ENCODE data around the gene ATP8B1.

ATP8B1 gene

DNA sequence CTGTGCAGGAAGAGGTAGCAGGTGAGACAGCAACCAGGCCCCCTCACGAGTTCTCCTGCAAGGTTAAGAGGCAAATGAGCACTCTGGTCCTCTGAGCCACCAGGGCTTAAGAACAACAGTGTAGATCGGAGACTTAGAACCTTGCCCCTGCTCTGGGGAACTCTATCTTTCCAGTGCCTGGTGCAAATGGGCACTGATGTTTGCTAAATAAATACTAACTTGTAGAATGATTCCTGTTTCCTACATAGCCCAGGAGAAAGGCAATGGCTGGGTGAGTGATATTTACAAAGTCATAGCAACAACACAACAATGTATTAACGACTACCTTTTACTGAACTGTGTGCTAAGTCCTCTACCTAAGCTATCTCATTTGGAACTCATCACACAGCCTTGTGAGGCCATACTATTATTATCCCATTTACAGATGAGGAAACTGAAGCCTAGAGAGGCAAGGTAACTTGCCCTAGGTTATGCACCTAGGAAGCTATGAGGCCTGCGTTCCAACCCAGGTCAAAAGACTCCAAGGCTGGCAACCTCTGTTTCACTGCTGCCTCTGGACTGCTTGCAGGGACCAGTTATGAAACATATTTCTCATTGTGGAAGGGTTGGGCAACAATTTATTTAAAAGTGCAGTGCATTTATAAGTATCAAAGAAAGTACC lies 4.3 kb downstream of the ATP8B1 start:
- intact Hi-C loops (cut with DNase I), result no loop called here
- no peak for DNase-seq

DNA sequence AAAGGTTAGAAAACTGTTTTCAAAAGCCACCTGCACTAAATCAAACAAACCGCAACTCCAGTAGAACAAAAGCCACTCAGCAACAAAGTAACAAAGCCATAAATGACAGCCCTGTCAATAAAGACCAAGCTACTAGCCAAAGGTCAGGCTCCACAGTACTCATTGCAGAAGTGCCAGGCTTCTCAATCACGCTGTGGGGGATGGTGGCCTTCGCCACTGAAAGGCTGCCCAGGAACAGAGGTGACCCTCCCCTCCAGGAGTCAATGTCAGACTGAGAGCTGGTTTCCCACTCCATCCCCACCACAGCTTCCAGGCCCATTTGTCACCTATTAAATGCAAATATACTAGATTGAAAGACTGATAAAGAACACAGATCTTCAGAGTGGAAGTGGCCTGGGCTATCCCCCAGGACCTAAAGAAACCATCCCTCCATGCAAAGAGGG lies 5.9 kb downstream of the ATP8B1 start:
- intact Hi-C loops (cut with DNase I), result no loop called here

DNA sequence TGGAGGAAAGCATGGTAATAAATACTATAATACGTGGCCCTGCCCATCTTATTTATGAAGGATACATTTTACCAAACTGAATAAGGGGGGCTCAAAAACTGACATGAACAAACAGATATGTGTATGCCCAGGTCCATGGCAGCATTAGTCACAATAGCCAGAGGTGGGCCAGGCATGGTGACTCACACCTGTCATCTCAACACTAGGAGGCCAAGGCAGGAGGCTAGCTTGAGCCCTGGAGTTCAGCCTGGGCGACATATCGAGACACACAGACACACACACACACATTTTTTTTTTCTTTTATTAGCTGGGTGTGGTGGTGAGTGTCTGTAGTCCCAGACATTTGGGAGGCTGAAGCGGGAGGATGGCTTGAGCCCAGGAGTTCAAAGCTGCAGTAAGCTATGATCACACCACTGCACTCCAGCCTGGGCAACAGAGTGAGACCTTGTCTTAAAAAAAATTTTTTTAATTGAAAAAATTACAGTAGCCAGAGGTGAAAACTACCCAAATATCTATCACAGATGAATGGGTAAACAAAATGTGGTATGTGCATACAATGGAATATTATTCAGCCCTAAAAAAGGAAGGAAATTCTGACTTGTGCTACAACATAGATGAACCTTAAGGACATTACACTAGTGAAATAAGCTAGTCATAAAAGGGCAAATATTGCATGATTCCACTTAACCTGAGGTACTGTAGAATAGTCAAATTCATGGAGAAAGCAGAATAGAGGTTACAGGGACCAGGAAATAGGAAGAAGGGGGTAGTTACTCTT lies 8.0 kb downstream of the ATP8B1 start:
- intact Hi-C loops (cut with DNase I), result no loop called here
- no peak for DNase-seq

More for the DNA sequence above, 5.9 kb downstream of the ATP8B1 start:
- no peak for DNase-seq

DNA sequence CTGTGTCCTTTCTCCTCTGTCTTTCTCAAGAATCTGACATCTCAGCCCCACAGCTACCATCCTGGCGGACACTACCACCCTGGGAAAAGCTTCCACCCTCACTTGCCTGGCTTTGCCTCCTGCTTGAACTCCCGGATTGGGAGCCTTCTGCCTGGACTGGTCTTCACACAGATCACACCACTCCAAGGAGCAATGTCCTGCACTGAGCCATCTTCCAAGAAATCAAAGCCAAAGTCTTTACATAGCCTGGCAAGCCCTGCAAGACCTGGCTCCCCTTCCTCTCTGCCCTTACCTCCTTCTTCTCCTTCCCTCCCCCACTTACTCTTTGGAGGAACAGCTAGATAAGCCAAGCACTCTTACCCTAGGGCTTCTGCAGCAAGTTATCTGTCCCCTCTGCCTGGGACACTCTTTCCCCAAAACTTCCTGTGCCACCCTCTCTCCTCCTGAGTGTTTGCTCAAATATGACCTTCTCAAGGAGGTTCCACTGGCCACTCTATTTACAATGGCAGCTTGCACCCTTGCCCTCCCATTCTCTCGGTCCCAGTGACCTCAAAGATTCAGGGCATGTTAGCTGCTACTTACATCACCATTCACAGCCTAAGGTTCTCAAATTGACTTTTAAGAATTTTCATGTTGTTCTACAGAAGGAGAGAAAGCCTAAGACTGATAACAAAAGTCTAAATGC lies 9.7 kb downstream of the ATP8B1 start:
- no peak for DNase-seq
- intact Hi-C loops (cut with DNase I), result no loop called here

DNA sequence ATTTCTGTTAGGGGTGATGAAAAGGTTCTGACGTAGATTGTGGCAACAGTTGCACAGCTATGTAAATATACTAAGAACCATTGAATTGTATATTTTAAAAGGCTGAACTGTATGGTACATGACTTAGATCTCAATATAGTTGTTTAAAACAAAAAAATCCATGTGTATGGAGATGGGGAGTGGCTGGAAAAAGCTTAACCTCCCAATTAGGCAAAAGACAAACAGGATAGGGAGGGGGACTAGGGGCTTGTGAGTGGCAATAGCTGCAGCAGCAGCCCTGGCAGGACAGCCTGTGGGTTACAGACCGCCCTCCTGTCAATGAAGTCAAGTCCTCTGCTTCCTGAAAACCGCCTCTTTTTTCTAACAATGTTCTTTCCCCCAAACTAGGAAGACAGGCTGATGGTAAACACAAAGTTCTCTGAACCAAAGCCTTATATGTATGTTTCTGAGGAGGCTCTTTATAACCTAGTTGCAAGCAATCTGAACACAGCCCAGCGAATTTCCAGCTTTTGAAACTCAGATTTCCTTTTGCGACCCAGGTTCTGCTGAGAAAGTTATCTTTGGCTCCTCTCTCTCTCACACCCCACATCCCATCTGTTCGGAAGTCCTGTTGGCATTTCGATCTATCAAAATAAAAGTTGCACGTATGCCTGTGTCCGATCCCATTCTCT lies 10.3 kb downstream of the ATP8B1 start:
- DNase-seq, result no peak
- intact Hi-C loops (cut with DNase I), result no loop called here

DNA sequence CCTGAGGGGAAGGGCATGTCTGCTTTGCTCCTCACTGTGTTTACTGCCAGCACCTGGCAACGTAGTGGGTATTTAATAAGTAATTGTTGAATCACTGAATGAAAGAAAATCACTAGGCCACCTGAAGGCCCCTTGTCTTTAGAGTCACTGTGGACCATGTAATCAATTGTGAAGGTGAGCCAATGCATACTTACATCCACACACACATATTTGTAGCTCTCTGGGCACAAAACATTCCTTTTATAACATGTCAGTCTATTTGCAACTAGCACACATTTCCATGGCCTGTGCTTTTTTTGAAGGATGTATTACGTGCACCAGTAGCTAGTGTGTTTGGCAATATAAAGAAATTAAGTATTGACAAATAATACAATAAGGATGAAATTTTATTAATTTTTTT lies 11.2 kb downstream of the ATP8B1 start:
- no peak for DNase-seq
- intact Hi-C loops (cut with DNase I), result no loop called here

DNA sequence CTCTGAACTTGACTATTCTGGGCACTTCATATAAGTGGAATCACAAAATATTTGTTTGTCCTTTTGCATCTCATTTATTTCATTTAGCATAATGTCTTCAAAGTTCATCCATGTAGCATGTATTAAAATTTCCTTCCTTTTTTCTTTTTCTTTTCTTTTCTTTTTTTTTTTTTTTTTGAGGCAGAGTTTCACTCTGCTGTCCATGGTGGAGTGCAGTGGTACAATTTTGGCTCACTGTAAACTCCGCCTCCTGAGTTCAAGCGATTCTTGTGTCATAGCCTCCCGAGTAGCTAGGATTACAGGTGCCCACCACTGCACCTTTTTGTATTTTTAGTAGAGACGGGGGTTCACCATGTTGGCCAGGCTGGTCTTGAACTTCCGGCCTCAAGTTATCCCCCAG lies 11.9 kb downstream of the ATP8B1 start:
- DNase-seq, result no peak
- intact Hi-C loops (cut with DNase I), result no loop called here

DNA sequence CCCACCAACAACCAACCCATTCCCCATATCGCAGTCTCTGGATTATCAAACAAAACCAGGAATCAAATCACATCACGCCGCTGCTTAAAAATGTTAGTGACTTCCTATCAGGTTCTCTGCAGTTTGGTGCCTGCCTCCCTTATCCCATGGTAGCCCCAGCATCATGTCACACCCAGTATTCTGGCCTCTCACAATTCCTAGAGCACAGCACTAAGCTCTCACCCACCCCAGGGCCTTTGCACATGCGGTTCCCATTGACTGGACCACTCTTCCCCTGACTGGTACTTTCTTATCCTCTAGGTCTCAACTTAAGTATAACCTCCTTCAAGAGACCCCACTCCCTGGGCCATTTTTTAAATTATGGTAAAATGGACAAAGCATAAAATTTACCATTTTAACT lies 12.8 kb downstream of the ATP8B1 start:
- intact Hi-C loops (cut with DNase I), result no loop called here
- no peak for DNase-seq

DNA sequence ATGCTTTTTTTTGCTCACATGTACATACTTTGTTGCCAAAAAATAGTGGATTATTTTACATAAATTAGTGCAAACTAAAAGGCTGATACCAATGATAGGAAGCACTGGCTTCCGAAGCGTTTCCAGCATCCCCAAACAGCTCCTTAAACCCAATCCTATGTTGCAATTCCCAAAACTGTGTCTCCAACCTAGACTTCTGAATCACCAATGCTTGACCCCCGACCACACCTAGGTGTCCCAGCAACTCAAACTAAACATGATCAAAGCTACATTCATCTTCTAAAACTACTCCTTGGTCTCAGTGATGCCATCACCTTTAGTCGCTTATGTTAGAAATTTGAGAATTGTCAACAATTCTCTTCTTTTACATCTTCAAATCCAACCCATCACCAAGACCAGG lies 13.4 kb downstream of the ATP8B1 start:
- intact Hi-C loops (cut with DNase I), result no loop called here
- DNase-seq, result no peak

DNA sequence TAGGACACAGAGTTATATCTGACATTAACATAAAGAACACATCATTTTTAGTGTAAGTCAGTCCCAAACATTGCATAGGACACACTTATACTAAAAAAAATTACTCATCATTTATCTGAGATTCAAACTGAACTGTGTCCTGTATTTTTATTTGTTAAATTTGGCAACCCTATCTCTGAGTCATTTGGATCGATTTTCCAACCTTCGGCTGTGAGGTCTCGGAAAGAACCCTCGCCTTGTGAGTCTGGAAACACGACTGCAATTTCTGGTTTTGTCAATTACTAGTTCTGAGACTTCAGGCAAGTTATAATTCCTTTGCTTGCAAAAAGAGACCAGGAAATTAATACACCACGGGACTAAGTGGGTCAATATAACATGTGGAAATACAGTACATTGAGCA lies 14.0 kb downstream of the ATP8B1 start:
- no peak for DNase-seq
- intact Hi-C loops (cut with DNase I), result no loop called here

DNA sequence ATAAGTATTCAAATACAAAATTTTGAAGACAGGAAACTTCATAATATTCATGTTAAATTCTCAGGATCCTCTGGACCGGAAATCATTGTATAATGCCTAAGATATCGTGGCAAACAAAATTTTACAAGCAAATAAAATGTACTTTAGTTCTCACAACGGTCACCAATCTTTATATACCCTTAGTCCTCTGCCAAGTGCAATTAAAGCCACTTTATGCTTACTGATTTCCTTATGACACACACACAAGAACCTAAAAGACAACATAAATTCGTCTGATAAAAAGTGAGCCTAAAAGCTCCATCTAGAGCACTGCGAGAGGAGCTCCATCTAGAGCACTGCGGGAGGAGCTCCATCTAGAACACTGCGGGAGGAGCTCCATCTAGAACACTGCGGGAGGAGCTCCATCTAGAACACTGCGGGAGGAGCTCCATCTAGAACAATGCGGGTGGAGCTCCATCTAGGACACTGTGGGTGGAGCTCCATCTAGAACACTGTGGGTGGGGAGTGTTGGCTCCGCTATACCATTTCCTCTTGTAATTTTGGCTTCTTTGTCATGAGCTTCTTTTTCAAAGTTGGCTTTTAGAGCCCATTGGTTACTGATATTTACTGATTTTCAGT lies 15.9 kb downstream of the ATP8B1 start:
- intact Hi-C loops (cut with DNase I), result no loop called here
- DNase-seq, result no peak

DNA sequence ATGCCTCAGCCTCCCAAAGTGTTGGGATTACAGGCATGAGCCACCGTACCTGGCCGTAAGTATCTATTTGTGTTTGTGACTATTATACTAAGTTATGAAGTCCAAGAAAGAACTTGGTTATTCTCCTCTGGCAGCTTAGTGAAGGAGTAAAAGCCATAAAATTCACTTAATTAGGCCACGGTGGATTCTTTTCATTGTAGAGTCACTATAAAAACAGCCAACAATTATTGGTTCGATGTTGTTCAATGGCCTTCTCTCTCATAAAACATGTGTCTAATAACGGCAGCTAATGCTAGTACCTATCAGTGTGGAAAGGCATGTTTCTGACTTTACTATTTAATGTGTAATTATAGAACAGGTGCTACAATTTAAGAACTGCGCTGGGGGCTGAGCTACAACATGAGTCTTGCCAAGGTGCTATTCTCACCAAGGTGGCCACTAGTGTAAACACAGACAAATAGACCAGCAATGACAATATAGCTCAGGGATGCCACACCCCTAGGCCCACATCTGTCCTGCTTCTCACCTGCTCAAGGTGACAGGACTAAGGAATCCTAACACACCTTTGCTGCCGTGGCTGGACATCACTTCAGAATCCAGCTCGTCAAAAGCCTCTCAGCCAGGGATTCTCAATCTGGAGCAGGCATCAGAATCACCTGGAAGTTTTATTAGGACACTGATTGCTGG lies 17.2 kb downstream of the ATP8B1 start:
- intact Hi-C loops (cut with DNase I), result no loop called here
- DNase-seq, result no peak

DNA sequence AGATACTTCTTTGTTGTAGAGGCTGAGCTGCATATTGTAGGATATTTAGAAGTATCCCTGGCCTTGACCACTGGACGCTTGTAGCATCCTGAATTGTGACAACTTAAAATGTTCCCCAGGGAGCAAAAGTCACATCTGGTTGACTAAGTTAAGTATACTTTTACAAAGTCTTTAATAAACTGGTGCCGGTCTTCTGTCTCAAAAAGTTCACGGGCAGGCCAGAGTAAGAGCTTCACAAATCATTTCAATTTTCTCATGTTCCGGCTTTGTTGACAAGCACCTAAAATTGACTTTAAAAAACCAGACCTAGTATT lies 18.4 kb downstream of the ATP8B1 start:
- intact Hi-C loops (cut with DNase I), result no loop called here

DNA sequence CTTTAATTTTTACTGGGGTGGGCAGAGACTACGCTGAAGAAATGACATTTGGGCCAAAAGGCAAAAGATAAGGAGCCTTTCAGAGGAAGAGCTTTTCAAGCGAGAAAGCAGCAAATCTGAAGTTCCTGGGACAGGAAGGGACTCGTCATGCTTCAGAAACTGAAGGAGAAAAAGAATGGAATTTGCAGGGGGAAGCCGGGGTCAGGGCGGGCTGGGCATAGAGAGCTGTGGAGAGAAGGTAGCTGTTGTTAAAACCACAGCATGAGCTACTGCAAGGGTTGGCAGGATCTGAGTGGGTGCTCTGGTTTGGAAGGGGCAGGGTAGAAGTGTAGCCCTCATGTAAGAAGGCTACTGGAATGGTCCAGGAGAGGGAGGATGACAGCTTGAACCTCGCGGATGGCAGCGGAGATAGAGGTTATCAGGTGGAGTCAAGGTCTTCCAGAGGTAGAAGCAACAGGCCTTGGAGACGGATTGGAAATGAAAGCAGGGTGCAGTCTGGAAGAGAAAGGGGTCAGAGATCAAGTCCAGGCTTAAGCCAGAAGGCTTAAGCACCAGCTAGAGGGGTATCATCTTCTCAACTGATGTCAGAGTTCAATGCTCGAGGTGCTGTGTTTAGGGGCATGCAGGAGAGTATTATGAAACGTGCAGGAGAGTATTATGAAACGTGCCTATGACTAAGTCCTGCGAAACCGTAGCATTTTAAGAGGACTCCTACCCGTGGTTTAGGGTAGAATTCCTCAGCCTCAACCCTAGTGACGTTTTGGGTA lies 18.9 kb downstream of the ATP8B1 start:
- DNase-seq, result no peak
- intact Hi-C loops (cut with DNase I), result no loop called here

More for the DNA sequence above, 18.4 kb downstream of the ATP8B1 start:
- no peak for DNase-seq

DNA sequence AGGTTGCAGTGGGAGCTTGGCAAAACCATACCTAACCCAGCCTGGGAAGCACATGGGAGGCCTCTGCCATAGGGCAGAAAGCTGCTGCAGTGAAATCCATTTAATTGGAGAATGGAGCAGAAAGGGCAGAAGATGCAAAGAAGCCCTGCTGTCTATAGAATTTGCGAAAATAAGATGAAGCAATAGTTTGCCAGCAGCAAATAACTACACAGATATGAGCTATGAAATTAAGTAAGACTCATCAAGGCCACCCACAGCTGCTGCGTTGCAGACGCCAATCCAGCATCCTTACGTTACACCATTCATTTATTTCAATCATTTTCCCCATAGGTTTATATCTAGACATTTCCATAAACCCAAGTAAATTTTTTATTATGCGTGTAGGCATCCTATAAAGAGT lies 21.1 kb downstream of the ATP8B1 start:
- no peak for DNase-seq
- intact Hi-C loops (cut with DNase I), result no loop called here

DNA sequence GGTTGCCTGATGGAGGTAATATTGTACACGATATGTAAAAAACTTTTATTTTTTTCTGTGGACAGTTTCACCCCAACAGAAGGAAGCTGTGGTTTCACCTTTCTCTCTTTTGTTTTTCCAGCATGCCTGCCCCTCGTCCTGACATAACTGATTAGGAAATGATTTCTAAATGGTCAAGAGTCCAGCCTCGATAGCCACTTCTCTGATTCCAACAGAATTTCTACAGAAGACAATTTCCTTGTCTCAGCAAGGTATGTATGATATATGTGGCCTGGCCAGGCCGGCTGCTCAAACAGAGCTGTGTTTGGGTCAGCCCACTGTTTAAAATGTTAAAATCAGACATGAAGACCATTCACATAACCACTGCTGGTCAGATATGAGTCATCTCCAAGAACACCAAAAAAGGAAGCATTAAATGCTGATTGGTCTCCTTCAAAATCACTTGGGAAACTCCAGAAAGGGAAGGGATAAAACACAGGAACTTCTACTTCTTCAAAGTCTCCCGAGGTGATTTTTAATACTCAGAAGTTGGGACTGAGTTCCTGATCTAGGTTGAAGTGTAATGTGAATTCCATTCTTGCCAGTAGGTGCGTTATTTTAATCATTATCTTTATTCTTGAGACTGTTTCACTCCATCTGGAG lies 22.3 kb downstream of the ATP8B1 start:
- intact Hi-C loops (cut with DNase I), result no loop called here
- no peak for DNase-seq

DNA sequence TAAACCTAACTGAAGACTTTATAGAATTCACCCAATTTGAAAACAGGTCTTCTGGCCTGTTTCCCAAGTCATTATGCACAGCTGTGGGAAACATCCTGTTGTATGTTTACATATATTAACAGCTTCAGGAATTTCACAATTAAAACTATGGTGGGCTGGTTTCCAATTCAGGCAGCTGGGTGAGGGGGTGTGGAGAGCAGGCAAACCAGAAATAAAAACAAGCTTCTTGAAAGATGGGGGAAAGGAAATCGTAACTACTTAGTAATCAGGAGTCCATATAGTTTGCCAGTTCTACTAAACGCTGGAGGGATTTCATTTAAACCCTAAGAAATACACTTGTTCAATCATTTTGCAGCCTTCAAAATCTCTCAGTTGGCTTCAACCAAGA lies 22.8 kb downstream of the ATP8B1 start:
- no peak for DNase-seq
- intact Hi-C loops (cut with DNase I), result no loop called here

DNA sequence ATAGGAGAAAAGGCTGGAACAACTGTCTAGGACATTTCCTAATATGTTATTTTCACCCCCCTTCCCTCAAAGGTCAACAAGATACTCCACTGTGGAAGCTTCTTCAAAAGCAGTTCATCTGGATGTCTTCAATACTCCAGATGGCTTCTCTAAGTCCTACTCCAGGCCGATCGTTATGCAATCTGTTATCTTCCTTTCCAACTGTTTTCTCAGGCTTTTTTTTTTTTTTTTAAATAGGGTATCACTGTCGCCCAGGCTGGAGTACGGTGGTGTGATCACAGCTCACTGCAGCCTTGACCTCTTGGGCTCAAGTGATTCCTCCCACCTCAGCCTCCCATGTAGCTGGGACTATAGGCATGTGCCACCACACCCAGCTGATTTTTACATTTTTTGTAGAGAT lies 26.3 kb downstream of the ATP8B1 start:
- intact Hi-C loops (cut with DNase I), result no loop called here
- DNase-seq, result no peak

Measured in head of caudate nucleus (tissue), 42 donors.